CD4-positive, alpha-beta T cell (primary cell): ENCODE measurements around the gene ITPKB. TPM values are rescaled to one million over a fixed set of nuclear protein-coding genes. Genes with fewer than 3 reads are reported as not detected.

Experiments used
- ATAC-seq: fragments of 200-7000 bp; cut with Tn5 transposase; one replicate; pipeline ENCODE4 v1.10.0; 2022; ENCODE audit warnings: mild to moderate bottlenecking; ENCODE audit not compliant: poor library complexity
- CTCF ChIA-PET: fragments of 350-600 bp; sonication (Branson Sonifier 250); formaldehyde crosslinking; loops from one replicate; lab custom pipeline; 2021; ENCODE audit warnings: antibody characterized with exemption, inconsistent platforms; lab: Charles Lee
- POLR2A ChIA-PET: fragments of 350-600 bp; sonication (Branson Sonifier 250); formaldehyde crosslinking; loops from one replicate; lab custom pipeline; 2021; ENCODE audit warnings: antibody characterized with exemption, inconsistent platforms; lab: Charles Lee
- DNase-seq, 14 experiments: peaks; one replicate each; pipeline ENCODE4 v3.0.0-alpha.2; 2013 to 2020; ENCODE audit warnings: mixed read lengths in 2 of 14
- H3K27ac ChIP-seq, 2 donors: one replicate each; pipeline versions ENCODE4 v1.5.1 to v1.7.0; 2013; ENCODE audit warnings: low read length in 2 of 2, low read depth in 1 of 2, mild to moderate bottlenecking in 1 of 2
- H3K27me3 ChIP-seq, 2 experiments: 1 replicate in 1 of 2; 2 replicates in 1 of 2; pipeline versions ENCODE4 v1.6.1 to v1.7.0; 2013; ENCODE audit warnings: low read length in 2 of 2, control low read depth in 1 of 2, mild to moderate bottlenecking in 1 of 2, moderate library complexity in 1 of 2; ENCODE audit not compliant: insufficient read depth in 2 of 2, control insufficient read depth in 1 of 2
- H3K36me3 ChIP-seq: one replicate; pipeline ENCODE4 v1.6.1; 2013; ENCODE audit warnings: low read length, control low read depth; ENCODE audit not compliant: insufficient read depth
- H3K4me1 ChIP-seq: one replicate; pipeline ENCODE4 v1.6.1; 2013; ENCODE audit warnings: low read length, control low read depth; ENCODE audit not compliant: insufficient read depth
- H3K4me3 ChIP-seq: one replicate; pipeline ENCODE4 v1.5.1; 2013; ENCODE audit warnings: mild to moderate bottlenecking, low read length, moderate library complexity
- H3K9me3 ChIP-seq, 2 experiments: 1 replicate in 1 of 2; 2 replicates in 1 of 2; pipeline versions ENCODE4 v1.6.1 to v1.7.0; 2013; ENCODE audit warnings: low read length in 2 of 2, mild to moderate bottlenecking in 2 of 2, control low read depth in 1 of 2, moderate library complexity in 1 of 2; ENCODE audit not compliant: control insufficient read depth in 1 of 2, insufficient read depth in 1 of 2
- H3K27ac Mint-ChIP-seq: one replicate; pipeline ENCODE4 v1.8.0; 2020; ENCODE audit warnings: mixed read lengths
- H3K27me3 Mint-ChIP-seq: one replicate; pipeline ENCODE4 v1.8.0; 2021; ENCODE audit warnings: mixed read lengths
- H3K36me3 Mint-ChIP-seq: one replicate; pipeline ENCODE4 v1.8.0; 2021; ENCODE audit warnings: low read depth, mixed read lengths
- H3K4me1 Mint-ChIP-seq: one replicate; pipeline ENCODE4 v1.8.0; 2021; ENCODE audit warnings: low read depth, mixed read lengths
- H3K4me3 Mint-ChIP-seq: one replicate; pipeline ENCODE4 v1.8.0; 2020; ENCODE audit warnings: mild to moderate bottlenecking, mixed read lengths
- H3K9me3 Mint-ChIP-seq: one replicate; pipeline ENCODE4 v1.8.0; 2020; ENCODE audit warnings: mixed read lengths
- CTCF ChIP-seq: fragments of 200-600 bp; IDR thresholded peaks from one replicate; pipeline ENCODE4 v1.8.0; 2022; ENCODE audit warnings: antibody characterized with exemption, mild to moderate bottlenecking
- intact Hi-C, 2 experiments: fragments of 100-400 bp; cut with DNase I in 1 of 2; cut with micrococcal nuclease in 1 of 2; formaldehyde crosslinking; loops; one replicate each; pipeline versions ENCODE4 v1.15.1 to v1.9.0; 2023 to 2025; cut with DNase I, micrococcal nuclease
- total RNA-seq, 174 experiments: library from RNA in 2 of 174; stranded (reverse) in 2 of 174; gene quantifications; one replicate each; pipeline ENCODE4 v1.2.3 and lab custom pipeline; 2021 to 2026

The ITPKB gene
- total RNA-seq, 2 experiments from 2014 or later: 565 to 583 TPM

- ChIA-PET POLR2A (no interaction called here), CTCF (no interaction called here)
- Mint-ChIP-seq H3K9me3 (no peaks in the 10 kb centered on the region), H3K4me3 (no peak overlapping the region), H3K4me1 (no peaks in the 10 kb centered on the region), H3K27ac (no peak overlapping the region), H3K27me3 (no peaks in the 10 kb centered on the region), H3K36me3 (no peaks in the 10 kb centered on the region)
- Histone ChIP-seq H3K4me3 (no peak overlapping the region), H3K27ac (no peak overlapping the region), H3K9me3 (peaks cover 0 to 4% of the 10 kb centered on the region in 2 experiments), H3K4me1 (no peaks in the 10 kb centered on the region), H3K36me3 (no peaks in the 10 kb centered on the region), H3K27me3 (peaks cover 0 to 6% of the 10 kb centered on the region in 2 experiments)
- DNase-seq (no peak), ATAC-seq (no peak)
- TF ChIP-seq CTCF: no peak
- intact Hi-C loops: no loop called here
Measured at GRCh38 chr1:226598455-226598849, 140.6 kb downstream of the ITPKB start.

GRCh38 chr1:226597616-226598454, 141.2 kb downstream of the ITPKB start:
- ATAC-seq: no peak
- CTCF ChIA-PET: no interaction called here
- intact Hi-C loops: no loop called here
- no peaks in the 10 kb centered on the region for H3K4me1 Mint-ChIP-seq
- Histone ChIP-seq H3K4me3 (no peak overlapping the region), H3K4me1 (no peaks in the 10 kb centered on the region), H3K27me3 (peaks cover 0 to 6% of the 10 kb centered on the region in 2 experiments), H3K27ac (no peak overlapping the region), H3K36me3 (no peaks in the 10 kb centered on the region), H3K9me3 (peaks cover 0 to 4% of the 10 kb centered on the region in 2 experiments)
- DNase-seq: no peak
- TF ChIP-seq CTCF: no peak
- H3K9me3 Mint-ChIP-seq: no peaks in the 10 kb centered on the region
- POLR2A ChIA-PET: no interaction called here
- no peak overlapping the region for H3K27ac Mint-ChIP-seq
- no peaks in the 10 kb centered on the region for H3K36me3 Mint-ChIP-seq
- no peak overlapping the region for H3K4me3 Mint-ChIP-seq
- no peaks in the 10 kb centered on the region for H3K27me3 Mint-ChIP-seq

- H3K4me1 Mint-ChIP-seq: no peaks in the 10 kb centered on the region
- H3K36me3 ChIP-seq: no peaks in the 10 kb centered on the region
- no peaks in the 10 kb centered on the region for H3K27me3 Mint-ChIP-seq
- ATAC-seq (no peak), DNase-seq (no peak)
- H3K36me3 Mint-ChIP-seq: no peaks in the 10 kb centered on the region
- no peak overlapping the region for H3K27ac Mint-ChIP-seq
- H3K9me3 ChIP-seq: no peaks in the 10 kb centered on the region
- POLR2A ChIA-PET: no interaction called here
- CTCF ChIA-PET: no interaction called here
- TF ChIP-seq CTCF: no peak
- H3K4me3 Mint-ChIP-seq: no peak overlapping the region
- H3K4me1 ChIP-seq: no peaks in the 10 kb centered on the region
- no peak overlapping the region for H3K27ac ChIP-seq
- H3K27me3 ChIP-seq: peaks cover 0 to 6% of the 10 kb centered on the region in 2 experiments
- no peak overlapping the region for H3K4me3 ChIP-seq
- no peaks in the 10 kb centered on the region for H3K9me3 Mint-ChIP-seq
- intact Hi-C loops: no loop called here
Measured at GRCh38 chr1:226596531-226597165, 142.4 kb downstream of the ITPKB start.
